Stimulated activated CD8-positive, alpha-beta memory T cell treated with anti-CD3 and anti-CD28 coated beads, Interleukin-2, amount 100 ng/mL, for 1 hour (primary cell): ENCODE measurements around the gene NUB1.
"Not testable (repeated sequence)": the region's sequence is repeated elsewhere in the genome, so short reads cannot be mapped to it uniquely, and the experiment has no call there.

ENCODE experiments used
- DNase-seq, 2 donors: peaks; one replicate each; pipeline ENCODE4 v3.0.0-alpha.2; 2020; ENCODE audit warnings: low read depth in 2 of 2

Gene NUB1

GRCh38 chr7:151341357-151342101 is at the start of gene NUB1:
TSS of gene NUB1 (plus strand) at chr7:151341812. CDS start at chr7:151345350, 3,538 bp downstream.
- DNase-seq: peak; percentile 89 to 91

GRCh38 chr7:151292850-151293249 is 48.8 kb upstream of the NUB1 start:
- no peak for DNase-seq

GRCh38 chr7:151296202-151296992 is 45.2 kb upstream of the NUB1 start:
- DNase-seq: no peak

- no peak for DNase-seq
These were observed 42.8 kb upstream of the NUB1 start for GRCh38 chr7:151298765-151299164.

GRCh38 chr7:151299530-151299929 is 42.1 kb upstream of the NUB1 start:
- DNase-seq: no peak

GRCh38 chr7:151299940-151300645 is 41.5 kb upstream of the NUB1 start:
- DNase-seq: no peak

- no peak for DNase-seq
These were observed 39.8 kb upstream of the NUB1 start for GRCh38 chr7:151301471-151302462.

GRCh38 chr7:151304251-151304650 is 37.4 kb upstream of the NUB1 start:
- not testable (repeated sequence) for DNase-seq

- DNase-seq: no peak
These were observed 36.8 kb upstream of the NUB1 start for GRCh38 chr7:151304856-151305255.

- DNase-seq: no peak
These were observed 35.2 kb upstream of the NUB1 start for GRCh38 chr7:151306374-151306773.

- DNase-seq: no peak
These were observed 34.8 kb upstream of the NUB1 start for GRCh38 chr7:151306860-151307259.

GRCh38 chr7:151307536-151307935 is 34.1 kb upstream of the NUB1 start:
- DNase-seq: no peak

GRCh38 chr7:151308256-151308655 is 33.4 kb upstream of the NUB1 start:
- DNase-seq: no peak

GRCh38 chr7:151308791-151309190 is 32.8 kb upstream of the NUB1 start:
- no peak for DNase-seq

GRCh38 chr7:151309311-151309710 is 32.3 kb upstream of the NUB1 start:
- DNase-seq: no peak

GRCh38 chr7:151310578-151310977 is 31.0 kb upstream of the NUB1 start:
- DNase-seq: no peak

GRCh38 chr7:151311294-151311864 is 30.2 kb upstream of the NUB1 start:
- DNase-seq: no peak

- no peak for DNase-seq
These were observed 29.3 kb upstream of the NUB1 start for GRCh38 chr7:151312356-151312755.

- no peak for DNase-seq
These were observed 28.5 kb upstream of the NUB1 start for GRCh38 chr7:151312831-151313809.

- DNase-seq: no peak
These were observed 27.8 kb upstream of the NUB1 start for GRCh38 chr7:151313857-151314256.
